Fibroblast of mammary gland (primary cell): ENCODE measurements around the gene RNF13.
"Not testable (repeated sequence)": the region's sequence is repeated elsewhere in the genome, so short reads cannot be mapped to it uniquely, and the experiment has no call there.

ENCODE experiments used
- DNase-seq: peaks from one replicate; pipeline ENCODE4 v3.0.0-alpha.2; 2010; ENCODE audit warnings: low read depth
- H3K4me3 ChIP-seq: 2 replicates; pipeline ENCODE4 v1.5.1; 2011; ENCODE audit warnings: low read depth, mild to moderate bottlenecking, low read length, moderate library complexity; ENCODE audit not compliant: control insufficient read depth
- TF ChIP-seq, protein P1 (sequence below): conservative IDR thresholded peaks from 2 replicates; pipeline ENCODE4 v1.5.1; 2011; ENCODE audit warnings: low read depth, low read length, inconsistent platforms; ENCODE audit not compliant: control insufficient read depth, insufficient read depth

RNF13 gene

GRCh38 chr3:149819432-149819831, 6.4 kb downstream of the RNF13 start:
- TF ChIP-seq, protein P1, sequence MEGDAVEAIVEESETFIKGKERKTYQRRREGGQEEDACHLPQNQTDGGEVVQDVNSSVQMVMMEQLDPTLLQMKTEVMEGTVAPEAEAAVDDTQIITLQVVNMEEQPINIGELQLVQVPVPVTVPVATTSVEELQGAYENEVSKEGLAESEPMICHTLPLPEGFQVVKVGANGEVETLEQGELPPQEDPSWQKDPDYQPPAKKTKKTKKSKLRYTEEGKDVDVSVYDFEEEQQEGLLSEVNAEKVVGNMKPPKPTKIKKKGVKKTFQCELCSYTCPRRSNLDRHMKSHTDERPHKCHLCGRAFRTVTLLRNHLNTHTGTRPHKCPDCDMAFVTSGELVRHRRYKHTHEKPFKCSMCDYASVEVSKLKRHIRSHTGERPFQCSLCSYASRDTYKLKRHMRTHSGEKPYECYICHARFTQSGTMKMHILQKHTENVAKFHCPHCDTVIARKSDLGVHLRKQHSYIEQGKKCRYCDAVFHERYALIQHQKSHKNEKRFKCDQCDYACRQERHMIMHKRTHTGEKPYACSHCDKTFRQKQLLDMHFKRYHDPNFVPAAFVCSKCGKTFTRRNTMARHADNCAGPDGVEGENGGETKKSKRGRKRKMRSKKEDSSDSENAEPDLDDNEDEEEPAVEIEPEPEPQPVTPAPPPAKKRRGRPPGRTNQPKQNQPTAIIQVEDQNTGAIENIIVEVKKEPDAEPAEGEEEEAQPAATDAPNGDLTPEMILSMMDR, result no peak
- no peak for DNase-seq
- H3K4me3 ChIP-seq, result no peak overlapping the region

DNA sequence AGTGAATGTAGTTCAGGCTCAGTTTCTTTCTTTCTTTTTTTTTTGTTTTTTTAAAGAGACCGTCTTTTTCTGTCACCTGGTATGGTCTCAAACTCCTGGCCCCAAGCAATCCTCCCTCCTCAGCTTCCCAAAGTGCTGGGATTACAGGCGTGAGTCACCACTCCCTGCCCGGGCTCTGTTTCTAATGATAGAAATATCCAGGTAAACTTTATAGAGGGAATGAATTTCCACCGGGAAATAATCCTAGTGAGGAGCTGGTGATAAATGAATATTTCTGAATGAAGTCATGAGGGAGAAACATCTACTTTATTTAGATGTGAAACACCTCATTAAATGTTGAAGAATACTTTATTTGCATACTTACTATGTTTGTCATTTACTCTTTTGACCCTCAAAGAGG, 7.2 kb downstream of the RNF13 start:
- TF ChIP-seq, protein P1, result no peak
- DNase-seq, result peak; percentile 10

GRCh38 chr3:149826636-149827035, 13.6 kb downstream of the RNF13 start:
- TF ChIP-seq, protein P1, result no peak
- H3K4me3 ChIP-seq, result no peak overlapping the region
- no peak for DNase-seq

More for the DNA sequence above, 7.2 kb downstream of the RNF13 start:
- no peak overlapping the region for H3K4me3 ChIP-seq

- DNase-seq, result no peak
- TF ChIP-seq, protein P1, result no peak
- H3K4me3 ChIP-seq, result no peak overlapping the region
Observed at GRCh38 chr3:149828390-149828789, 15.4 kb downstream of the RNF13 start.

DNA sequence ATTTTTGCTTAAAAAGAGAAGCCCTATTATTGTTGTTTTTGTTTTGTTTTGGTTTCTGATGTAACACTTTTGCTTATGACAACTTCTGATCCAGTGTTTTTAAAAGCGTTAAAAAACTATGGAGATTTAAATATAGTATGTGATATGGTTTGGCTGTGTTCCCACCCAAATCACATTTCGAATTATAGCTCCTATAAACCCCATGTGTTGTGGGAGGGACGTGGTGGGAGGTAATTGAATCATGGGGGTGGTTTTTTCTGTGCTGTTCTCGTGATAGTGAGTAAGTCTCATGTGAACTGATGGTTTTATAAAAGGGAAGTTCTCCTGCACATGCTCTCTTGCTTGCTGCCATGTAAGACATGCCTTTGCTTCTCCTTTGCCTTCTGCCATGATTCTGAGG, 16.6 kb downstream of the RNF13 start:
- not testable (repeated sequence) for H3K4me3 ChIP-seq, DNase-seq

GRCh38 chr3:149830902-149831301, 17.9 kb downstream of the RNF13 start:
- TF ChIP-seq, protein P1, result no peak
- DNase-seq, result no peak

DNA sequence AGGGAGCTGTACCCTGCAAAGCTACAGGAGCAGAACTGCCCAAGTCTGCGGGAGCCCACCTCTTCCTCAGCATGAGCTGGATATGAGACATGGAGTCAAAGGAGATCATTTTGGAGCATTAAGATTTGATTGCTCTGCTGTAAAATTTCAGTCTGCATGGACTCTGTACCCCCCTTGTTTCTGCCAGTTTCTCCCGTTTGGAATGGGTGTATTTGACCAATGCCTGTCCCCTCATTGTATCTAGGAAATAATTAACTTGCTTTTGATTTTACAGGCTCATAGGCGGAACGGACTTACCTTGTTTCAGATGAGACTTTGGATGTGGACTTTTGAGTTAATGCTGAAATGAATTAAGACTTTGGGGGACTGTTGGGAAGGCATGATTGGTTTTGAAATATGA, 18.3 kb downstream of the RNF13 start:
- DNase-seq, result no peak
- H3K4me3 ChIP-seq, result no peak overlapping the region
- TF ChIP-seq, protein P1, result no peak

More at GRCh38 chr3:149830902-149831301, 17.9 kb downstream of the RNF13 start:
- no peak overlapping the region for H3K4me3 ChIP-seq
